Frontal cortex (tissue), 4 donors: Measurements from ENCODE around the gene IFT81. TPM values are rescaled to one million over a fixed set of nuclear protein-coding genes. Genes with fewer than 3 reads are reported as not detected.
"Not testable (repeated sequence)": the region's sequence is repeated elsewhere in the genome, so short reads cannot be mapped to it uniquely, and the experiment has no call there.

Source experiments
- DNase-seq, 2 donors: peaks; one replicate each; pipeline ENCODE4 v3.0.0; 2012; ENCODE audit warnings: low spot score in 2 of 2
- FAIRE-seq: peaks from 2 replicates; lab custom pipeline; 2012; peaks lifted over from hg19 to GRCh38; lab: Jason Lieb, UNC
- total RNA-seq: library from RNA; depleted of rRNA; stranded (reverse); fragments of >200 nt; gene quantifications from one replicate; pipeline ENCODE4 v1.2.3, GENCODE V29; 2014
- donor health status: control.
- donor health status: control.
- donor health status: control.

IFT81 gene
- total RNA-seq, 1 donor from 2014 or later, result 118 TPM

DNA sequence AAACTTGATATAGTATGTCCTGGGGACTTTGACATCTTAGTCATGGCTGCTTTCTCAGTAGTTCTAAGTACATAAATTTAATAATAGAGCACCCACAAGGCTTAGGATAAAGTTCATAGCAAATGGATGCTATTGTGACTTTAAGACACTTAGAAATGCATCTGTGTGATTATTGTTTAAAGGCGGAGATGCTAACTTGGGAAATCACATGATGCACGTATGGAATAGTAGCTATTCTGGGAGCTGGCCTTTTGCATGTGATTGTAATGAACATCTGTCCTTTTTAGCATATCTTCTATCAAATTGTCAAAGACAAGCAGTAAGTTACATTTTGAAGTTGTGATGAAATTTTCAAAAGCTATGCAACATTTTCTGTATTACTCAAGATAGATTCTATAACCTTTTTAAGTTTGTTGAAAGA lies 110.2 kb downstream of the IFT81 start:
- DNase-seq (no peak), FAIRE-seq (no peak)

DNA sequence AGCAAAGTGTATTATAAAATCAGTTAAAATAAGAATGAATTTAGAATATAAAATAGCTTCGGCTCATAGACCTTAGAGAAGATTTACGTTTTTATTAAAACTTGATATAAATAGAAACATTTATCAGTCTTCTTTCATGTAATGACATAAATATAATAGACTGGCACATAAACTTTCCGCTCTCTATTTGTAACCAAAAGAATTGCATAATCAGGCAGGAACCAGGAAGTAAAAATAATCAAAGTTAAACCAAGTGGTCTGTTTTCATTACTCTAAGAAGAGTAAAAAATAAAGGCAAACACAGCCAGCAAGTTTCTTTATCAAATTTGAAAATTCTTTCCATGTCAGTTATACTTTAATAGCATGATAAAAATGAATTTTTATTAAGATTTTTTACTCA lies 110.6 kb downstream of the IFT81 start:
- FAIRE-seq (peak; percentile 79), DNase-seq (no peak)

DNA sequence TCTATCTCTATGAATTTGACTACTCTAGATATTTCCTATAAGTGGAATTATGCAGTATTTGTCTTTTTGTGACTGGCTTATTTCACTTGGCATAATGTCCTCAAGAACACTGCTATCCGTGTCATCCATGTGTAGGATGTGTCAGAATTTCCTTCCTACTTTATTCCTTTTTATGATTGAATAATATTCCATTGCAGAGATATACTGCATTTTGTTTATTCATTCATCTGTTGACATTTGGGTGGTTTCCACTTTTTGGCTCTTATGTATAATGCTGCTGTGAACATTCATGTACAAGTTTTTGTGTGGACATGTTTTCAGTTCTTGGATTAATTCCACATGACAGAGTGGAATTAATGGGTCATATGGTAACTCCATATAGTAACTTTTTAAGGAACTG lies 111.2 kb downstream of the IFT81 start:
- DNase-seq, result no peak
- FAIRE-seq, result no peak

DNA sequence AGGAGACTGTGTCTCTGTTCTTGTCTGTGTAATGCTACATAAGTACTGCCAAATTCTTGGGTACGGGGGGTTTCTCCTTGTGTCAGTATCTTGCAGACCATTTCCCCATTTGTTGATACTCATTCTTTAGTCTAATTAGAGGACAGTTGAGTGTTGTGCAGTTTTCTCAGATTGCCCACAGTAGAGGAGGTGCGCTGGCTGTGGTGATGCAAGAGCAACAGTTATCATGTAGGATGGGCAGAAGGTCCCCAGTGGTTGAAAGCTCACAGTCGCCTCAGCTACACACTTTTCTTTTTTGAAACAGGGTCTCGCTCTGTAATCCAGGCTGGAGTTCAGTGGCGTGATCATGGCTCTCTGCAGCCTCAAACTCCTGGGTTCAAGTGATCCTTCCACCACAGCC lies 119.1 kb downstream of the IFT81 start:
- FAIRE-seq, result no peak
- DNase-seq, result no peak

DNA sequence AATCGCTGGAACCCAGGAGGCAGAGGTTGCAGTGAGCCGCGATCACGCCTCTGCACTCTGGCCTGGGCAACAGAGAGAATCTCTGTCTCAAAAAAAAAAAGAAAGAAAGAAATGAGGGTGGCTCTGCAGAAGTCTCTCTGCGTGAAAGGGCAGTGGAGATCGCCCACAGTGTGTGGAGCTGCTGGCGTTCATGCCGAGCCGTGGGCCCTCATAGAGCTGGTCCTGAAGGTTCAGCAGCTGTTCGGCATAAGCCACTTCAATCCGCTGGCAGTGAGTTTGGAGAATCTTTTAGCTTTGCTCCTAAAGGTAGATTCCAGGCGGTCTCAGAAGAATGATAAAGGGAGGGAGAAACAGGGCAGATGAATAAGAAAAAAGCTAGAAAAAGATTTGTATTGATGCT lies 120.2 kb downstream of the IFT81 start:
- no peak for FAIRE-seq
- DNase-seq, result no peak

DNA sequence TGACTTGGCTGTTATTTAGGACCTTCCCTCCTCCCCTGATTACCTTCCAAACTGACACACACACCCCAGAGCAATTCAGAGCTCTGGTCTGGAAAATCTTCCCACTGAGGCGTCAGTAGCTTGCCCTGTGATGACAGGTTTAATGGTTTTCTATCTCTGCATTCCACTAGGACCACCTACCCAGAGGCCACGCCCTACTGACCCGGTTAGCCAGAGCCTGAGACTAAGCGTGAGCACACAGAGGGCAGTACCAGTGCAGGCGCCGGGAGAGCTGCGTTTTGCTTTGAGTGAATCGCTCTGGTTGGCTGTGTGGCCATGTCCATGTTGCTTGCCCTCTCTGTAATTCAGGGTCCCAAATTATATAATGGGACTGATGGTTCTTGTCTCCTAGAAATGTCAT lies 120.7 kb downstream of the IFT81 start:
- no peak for FAIRE-seq
- DNase-seq, result no peak

DNA sequence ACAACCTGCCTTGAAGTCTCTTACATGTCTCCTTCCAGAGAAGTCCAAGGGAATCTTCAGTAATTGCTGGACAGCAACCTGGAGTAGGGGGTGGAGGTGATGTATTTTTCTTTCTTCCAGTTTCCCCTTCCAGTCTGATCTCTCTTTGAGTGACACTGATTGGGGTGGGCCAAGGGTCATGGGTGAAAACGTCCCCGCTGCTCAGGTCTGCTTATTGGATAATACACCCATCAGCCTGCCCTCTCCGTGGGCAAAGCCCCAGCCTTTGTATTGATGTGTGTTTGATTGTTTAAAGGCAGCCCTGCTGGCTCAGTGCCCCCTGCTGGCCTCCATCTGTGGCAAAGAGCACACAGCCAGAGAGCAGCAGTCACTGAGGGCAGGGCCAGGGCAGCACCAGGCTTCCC lies 121.2 kb downstream of the IFT81 start:
- FAIRE-seq, result no peak
- no peak for DNase-seq

DNA sequence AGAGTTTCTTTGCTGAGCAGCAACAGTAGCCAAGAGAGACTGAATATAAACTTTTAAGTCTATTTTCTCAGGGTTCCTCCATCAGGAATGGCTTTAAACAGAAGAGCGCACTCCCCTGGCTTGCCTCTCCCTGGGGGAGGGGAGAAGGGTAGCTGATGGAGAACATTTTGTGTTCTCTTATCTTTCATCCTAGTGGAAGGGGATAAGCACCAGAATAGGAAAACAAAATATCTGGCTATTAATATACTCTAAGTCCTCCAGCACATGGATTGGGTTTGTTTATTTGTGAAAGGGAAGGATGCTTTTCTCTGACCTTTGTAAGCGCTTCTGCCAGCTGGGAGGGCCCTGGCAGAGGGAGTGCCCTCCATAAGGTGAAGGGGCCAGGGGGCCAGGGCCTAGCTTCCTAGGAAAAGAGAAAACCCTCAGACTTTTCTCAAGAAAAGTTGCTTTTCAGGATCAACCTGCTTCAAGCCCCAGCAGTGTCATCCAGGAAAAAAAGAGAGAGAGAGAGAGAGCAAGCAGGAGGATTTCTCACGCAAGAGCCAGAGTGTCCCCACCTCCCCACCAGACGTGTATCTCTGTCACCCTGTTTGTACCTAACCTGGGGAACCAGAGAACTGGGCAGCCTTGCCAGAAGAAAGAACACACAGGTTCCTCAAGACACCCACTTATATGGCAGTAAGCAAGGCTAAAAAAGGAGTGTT lies 122.6 kb downstream of the IFT81 start:
- FAIRE-seq, result no peak
- DNase-seq, result no peak

DNA sequence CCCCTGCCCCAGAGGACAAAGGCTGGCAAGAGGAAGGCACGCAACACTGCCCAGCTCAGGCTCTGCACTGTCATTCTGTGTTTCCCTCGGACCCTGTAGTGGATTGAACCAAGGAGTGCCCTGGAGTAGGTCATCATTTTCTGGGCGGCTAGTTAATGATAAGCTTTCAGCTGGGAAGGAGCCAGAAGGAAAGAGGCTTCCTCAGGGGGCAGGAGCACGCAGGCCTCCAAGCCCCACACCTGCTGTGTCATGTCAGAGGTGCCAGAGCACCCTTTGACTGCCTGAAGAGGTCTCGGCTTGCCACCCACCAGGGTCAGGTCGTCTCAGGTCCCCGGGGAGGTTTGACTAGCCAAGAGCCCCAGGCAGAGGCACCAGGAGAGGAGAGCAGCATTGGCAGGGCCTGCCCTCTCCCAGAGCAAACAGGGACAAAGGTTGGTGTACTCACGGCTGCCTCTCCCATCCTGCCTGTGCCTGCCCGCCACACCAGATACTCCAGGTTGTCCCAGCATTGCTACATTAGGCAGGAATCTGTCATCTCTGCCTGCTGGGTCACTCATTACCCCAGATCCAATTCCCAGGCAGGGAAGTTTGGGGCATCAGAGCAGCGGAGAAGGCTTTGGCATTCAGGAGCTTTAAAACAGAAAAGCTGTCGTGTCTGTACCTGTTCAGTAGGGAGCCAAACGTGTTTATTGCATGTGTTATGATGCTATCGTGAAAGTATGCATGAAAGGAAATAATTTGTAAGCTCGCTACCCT lies 123.4 kb downstream of the IFT81 start:
- FAIRE-seq (no peak), DNase-seq (no peak)

DNA sequence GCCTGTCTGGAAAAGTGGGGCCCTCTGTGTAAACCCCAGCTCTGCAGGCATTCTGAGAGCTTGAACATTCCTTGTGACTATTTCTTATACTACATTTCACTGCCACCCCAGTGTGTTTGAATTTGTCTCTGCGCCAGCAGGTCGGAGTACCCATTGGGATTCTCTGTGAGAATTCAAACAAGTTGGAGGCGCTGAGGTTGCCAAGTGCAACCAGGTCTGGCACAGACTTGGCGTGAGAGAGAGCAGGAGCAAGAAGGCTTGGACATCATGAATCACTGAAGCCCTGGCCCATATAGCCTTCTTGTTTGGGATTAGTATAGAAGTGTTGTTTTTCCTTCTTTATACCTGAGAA lies 123.9 kb downstream of the IFT81 start:
- FAIRE-seq (no peak), DNase-seq (no peak)

DNA sequence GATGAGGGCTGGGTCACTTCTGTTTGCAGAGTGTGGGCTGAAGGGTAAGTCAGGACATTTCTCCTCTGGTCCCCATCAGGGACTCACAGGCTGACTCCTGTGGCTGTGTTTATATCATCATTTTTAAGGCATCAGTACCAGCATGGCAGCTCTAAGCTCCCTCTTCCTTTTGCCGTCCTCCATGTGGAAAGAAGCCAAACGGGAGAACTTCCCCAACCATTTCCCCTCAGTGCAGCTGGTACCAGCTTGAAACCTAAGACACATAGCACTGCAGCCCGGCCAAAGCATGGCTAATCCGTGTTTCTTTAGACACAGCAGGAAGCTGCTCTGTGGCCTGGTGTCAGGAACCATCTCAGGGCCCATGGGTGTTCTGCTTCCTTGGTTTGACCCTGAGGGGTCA lies 124.9 kb downstream of the IFT81 start:
- FAIRE-seq, result no peak
- DNase-seq, result no peak

DNA sequence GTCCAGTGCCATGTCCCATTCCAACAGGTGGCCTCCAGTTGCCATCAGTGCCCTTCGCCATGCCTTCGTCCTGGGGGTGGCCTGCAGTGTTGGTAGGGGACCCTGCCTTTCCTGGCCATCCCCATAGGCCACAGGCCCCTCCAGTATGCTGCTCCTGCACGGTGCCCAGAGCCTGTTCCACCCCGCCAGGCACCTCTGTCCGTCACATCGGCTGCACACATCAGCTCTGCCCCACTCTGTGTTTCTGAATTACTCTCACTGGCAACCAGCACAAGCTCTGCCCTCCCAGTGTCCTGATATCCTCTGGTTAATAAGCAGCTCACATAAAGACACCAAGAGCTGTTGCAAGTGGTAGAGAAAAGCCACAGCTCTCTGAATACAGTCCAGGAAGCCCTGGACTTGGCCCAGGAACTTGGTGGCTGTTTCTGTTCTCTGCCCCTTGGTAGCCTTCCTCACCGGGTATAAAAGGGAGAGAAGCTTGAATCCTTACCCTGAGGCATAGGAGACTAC lies 125.6 kb downstream of the IFT81 start:
- DNase-seq, result no peak

DNA sequence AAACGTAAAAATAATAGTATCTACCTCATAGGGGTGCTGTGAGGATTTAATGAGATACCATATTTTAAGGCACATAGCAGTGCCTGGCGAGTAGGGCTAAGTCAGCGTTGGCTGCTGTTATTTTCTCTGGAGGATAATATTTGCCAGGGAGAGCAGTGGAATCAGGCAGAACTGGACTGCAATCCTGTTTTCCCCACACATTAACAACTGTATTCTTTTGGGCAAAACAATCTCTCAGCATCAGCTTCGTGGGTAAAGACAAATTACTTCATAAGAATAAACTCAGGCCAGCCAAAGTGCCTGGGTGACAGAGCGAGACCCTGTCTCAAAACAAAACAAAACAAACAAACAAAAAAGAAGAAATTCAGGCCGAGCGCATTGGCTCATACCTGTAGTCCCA lies 127.2 kb downstream of the IFT81 start:
- DNase-seq (no peak), FAIRE-seq (no peak)

More for the DNA sequence above, 125.6 kb downstream of the IFT81 start:
- FAIRE-seq, result no peak

DNA sequence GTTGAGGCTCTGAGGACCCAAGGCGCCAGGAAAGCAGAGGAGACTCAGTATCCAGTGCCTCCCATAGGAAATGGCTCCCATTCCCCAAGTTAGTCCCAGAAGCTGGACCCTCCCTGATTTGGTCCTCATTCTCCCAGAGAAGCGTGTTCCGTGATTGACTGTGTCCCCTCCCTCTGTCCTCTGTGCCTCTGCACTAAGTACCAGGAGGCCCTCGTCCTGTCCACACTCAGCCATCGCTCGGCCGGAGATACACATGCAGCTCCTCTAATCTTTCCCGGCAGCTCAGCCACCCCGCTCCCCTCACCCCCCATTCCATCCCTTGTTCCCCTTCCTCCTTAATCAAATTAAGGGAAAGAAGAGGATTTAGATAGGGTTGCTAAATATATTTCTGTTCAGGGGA lies 128.6 kb downstream of the IFT81 start:
- no peak for DNase-seq
- FAIRE-seq, result no peak

DNA sequence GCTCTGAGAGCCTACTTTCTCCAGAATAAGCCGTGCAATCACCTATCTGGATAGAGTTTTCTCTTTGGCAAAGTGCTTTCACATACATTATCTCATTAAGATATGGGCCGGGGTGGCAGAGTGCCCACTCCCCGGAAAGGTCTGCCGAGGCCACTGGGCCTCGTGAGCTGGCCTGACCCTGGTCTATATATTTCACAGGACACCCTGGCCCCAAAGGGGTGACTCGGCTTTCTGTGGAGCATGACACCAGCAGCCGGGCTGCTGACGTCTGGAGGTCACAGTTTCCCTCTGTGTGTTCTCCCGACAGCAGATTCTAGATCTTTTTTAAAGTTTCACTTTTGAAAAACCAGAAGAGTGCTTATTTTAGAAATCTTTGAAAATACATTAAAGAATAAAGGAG lies 129.0 kb downstream of the IFT81 start:
- FAIRE-seq (no peak), DNase-seq (no peak)

DNA sequence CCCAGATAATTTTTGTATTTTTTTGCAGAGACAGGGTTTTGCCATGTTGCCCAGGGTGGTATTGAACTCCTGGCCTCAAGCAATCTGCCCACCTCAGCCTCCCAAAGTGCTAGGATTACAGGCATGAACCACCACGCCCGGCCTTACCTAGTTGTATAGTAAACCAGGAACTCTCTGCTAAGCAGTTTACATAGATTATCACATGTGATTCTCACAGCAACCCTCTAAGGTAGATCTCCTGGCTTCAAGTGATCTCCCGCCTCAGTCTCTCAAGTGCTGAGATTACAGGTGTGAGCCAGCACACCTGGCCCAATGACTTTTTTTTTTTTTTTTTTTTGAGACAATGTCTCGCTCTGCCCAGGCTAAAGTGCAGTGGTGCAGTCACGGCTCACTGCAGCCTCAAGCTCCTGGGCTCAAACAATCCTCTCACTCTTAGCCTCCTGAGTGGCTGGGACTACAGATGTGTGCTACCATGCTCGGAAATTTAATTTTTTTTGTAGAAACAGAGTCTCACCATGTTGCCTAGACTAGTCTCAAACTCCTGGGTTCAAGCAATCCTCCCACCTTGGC lies 130.9 kb downstream of the IFT81 start:
- DNase-seq, result no peak
- no peak for FAIRE-seq

DNA sequence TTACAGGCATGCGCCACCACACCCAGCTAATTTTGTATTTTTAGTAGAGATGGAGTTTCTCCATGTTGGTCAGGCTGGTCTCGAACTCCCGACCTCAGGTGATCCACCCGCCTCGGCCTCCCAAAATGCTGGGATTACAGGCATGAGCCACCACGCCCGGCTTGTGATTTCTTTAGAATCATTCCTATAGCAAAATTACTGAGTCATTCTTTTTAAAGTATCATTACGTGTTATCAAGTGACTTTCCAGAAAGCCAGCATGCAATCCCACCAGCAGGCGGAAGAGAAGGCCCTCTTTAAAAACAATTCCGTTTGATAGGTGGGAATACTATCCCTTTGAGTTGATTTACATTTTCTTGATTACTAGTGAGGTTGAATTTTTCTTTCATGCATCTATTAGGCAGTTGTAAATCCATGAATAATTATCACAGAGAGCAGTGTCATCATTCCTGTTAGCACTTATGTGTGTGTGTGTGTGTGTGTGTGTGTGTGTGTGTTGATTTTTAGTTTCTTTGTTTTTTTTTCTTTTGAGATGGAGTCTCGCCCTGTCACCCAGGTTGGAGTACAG lies 131.8 kb downstream of the IFT81 start:
- not testable (repeated sequence) for FAIRE-seq, DNase-seq

DNA sequence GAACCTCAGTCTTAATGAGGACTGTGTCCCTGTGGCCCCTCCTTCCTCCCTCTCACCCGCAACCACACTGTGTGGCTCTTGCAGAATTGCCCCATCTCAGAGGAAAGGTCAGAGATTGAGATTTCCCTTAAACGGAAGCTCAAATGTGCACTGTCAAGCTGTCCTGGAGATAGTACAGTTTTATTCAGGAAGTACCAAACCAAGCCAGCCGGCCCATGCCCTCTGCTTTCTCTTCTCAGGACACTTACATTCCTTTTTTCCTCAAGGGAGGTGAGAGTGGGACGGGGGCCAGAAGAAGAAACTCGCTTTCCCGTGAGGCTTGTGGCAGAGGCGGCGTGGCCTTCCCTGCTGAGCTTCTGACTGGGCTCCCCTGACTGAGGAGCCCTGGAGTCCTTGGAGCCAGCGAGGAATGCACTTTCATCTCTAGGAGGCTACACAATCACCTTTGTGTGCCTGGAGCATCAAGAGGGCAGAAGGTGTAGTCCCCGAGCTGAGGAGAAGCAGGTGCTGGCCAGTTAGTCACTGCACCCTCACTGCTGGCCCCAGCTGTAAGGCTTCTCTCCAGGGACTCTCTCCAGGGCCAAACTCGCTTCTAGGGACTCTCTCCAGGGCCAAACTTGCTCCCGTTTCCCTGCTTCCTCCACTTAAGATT lies 132.7 kb downstream of the IFT81 start:
- DNase-seq, result no peak
- no peak for FAIRE-seq

DNA sequence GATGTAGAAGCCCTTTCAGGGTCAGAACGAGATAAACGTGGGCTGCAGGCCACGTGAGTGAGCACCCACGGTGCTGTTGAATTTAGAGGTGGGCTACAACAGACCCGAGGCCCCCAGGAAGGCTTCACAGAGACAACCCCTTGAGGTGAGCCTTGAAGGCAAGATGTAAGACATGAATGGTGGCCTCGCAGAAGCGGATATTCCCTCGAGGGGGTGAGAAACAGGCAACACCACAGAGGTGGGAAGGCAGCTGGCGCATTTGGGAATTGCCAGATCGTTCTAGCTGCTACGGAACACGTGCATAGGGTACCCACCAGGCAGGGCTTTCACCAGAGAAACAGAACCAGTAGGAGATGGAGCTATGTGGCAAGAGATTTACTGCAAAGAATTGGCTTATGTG lies 134.3 kb downstream of the IFT81 start:
- DNase-seq (no peak), FAIRE-seq (no peak)
